Endothelial cell of umbilical vein (primary cell): ENCODE results near the gene KCTD5. TPM values are rescaled to one million over a fixed set of nuclear protein-coding genes. Genes with fewer than 3 reads are reported as not detected.

Source experiments
- BruUV-seq: library from RNA; stranded (reverse); fragments of 400-500 nt; replicated peaks from 2 replicates; lab custom pipeline; 2021; lab: Mats Ljungman, UMichigan
- CTCF ChIA-PET: fragments of 300-600, 350-600 bp; sonication (Branson Sonifier 250); formaldehyde crosslinking; loops from one replicate; lab custom pipeline; 2021; ENCODE audit warnings: antibody characterized with exemption, inconsistent platforms; lab: Charles Lee
- POLR2A ChIA-PET: fragments of 300-600, 350-600 bp; sonication (Branson Sonifier 250); formaldehyde crosslinking; loops from one replicate; lab custom pipeline; 2021; ENCODE audit warnings: antibody characterized with exemption, inconsistent platforms; lab: Charles Lee
- DNase-seq: peaks from one replicate; pipeline ENCODE4 v3.0.0-alpha.2; 2011; ENCODE audit warnings: low read depth, low spot score
- FAIRE-seq: peaks from 2 replicates; lab custom pipeline; 2011; peaks lifted over from hg19 to GRCh38; lab: Jason Lieb, UNC
- H2AFZ ChIP-seq: 2 replicates; pipeline ENCODE4 v1.6.0; 2012; ENCODE audit warnings: low read depth, low read length, control low read depth, inconsistent platforms
- H3K27ac ChIP-seq: 2 replicates; pipeline ENCODE4 v1.5.1; 2011; ENCODE audit warnings: low read depth, mild to moderate bottlenecking, control low read depth, low read length, moderate library complexity; ENCODE audit not compliant: insufficient read depth
- H3K27me3 ChIP-seq, 2 experiments: 2 replicates each; pipeline versions ENCODE4 v1.6.0 to v1.6.1; 2011; ENCODE audit warnings: low read length in 2 of 2, mixed read lengths in 1 of 2; ENCODE audit not compliant: control insufficient read depth in 2 of 2, insufficient read depth in 2 of 2
- H3K36me3 ChIP-seq, 2 experiments: 2 replicates in 1 of 2; 3 replicates in 1 of 2; pipeline ENCODE4 v1.5.1; 2011; ENCODE audit warnings: low read length in 2 of 2, mild to moderate bottlenecking in 1 of 2, moderate library complexity in 1 of 2; ENCODE audit not compliant: control insufficient read depth in 2 of 2, insufficient read depth in 2 of 2; ENCODE audit errors: extremely low read depth in 1 of 2
- H3K4me1 ChIP-seq: 3 replicates; pipeline ENCODE4 v1.5.1; 2011; ENCODE audit warnings: mild to moderate bottlenecking, low read length; ENCODE audit not compliant: control insufficient read depth, insufficient read depth; ENCODE audit errors: extremely low read depth
- H3K4me2 ChIP-seq: 2 replicates; pipeline ENCODE4 v1.6.1; 2011; ENCODE audit warnings: low read length, control low read depth, mixed read lengths; ENCODE audit not compliant: insufficient read depth
- H3K4me3 ChIP-seq, 3 experiments: fragments of 200-600 bp in 1 of 3; sonication (generic), shearing (Covaris generic) in 1 of 3; replicated peaks in 1 of 3; 2 replicates each; pipeline ENCODE4 v1.5.1; 2011 to 2016; ENCODE audit warnings: control low read depth in 3 of 3, low read length in 3 of 3, mild to moderate bottlenecking in 2 of 3, inconsistent platforms in 1 of 3, low read depth in 1 of 3, moderate library complexity in 1 of 3; ENCODE audit not compliant: insufficient read depth in 1 of 3
- H3K79me2 ChIP-seq: 2 replicates; pipeline ENCODE4 v1.6.0; 2012; ENCODE audit warnings: low read length, inconsistent platforms; ENCODE audit not compliant: control insufficient read depth, insufficient read depth
- H3K9ac ChIP-seq: replicated peaks from 2 replicates; pipeline ENCODE3; 2011; ENCODE audit warnings: low read length, control low read depth; ENCODE audit not compliant: insufficient read depth; ENCODE audit errors: extremely low read depth
- H3K9me1 ChIP-seq: replicated peaks from 3 replicates; pipeline ENCODE4 v1.6.0; 2011; ENCODE audit warnings: mild to moderate bottlenecking, low read length; ENCODE audit not compliant: control insufficient read depth, insufficient read depth; ENCODE audit errors: extremely low read depth
- H3K9me3 ChIP-seq: replicated peaks from 2 replicates; pipeline ENCODE4 v1.5.1; 2012; ENCODE audit warnings: low read length, inconsistent platforms; ENCODE audit not compliant: control insufficient read depth, insufficient read depth
- H4K20me1 ChIP-seq: replicated peaks from 2 replicates; pipeline ENCODE3; 2011; ENCODE audit warnings: mild to moderate bottlenecking, low read length; ENCODE audit not compliant: control insufficient read depth, insufficient read depth; ENCODE audit errors: extremely low read depth
- EZH2 ChIP-seq: IDR thresholded peaks from 2 replicates; pipeline ENCODE4 v1.6.1; 2012; ENCODE audit warnings: borderline replicate concordance, low read depth, mild to moderate bottlenecking, moderate library complexity, low read length, inconsistent platforms; ENCODE audit not compliant: severe bottlenecking
- FOS ChIP-seq: IDR thresholded peaks from 2 replicates; pipeline ENCODE4 v1.6.1; 2011; ENCODE audit warnings: mild to moderate bottlenecking, low read length, moderate library complexity, borderline replicate concordance; ENCODE audit not compliant: insufficient read depth
- GATA2 ChIP-seq: IDR thresholded peaks from 2 replicates; pipeline ENCODE4 v1.7.0; 2011; ENCODE audit warnings: low read depth, mild to moderate bottlenecking, moderate library complexity, mixed read lengths, low read length; ENCODE audit not compliant: insufficient read length, insufficient read depth
- JUN ChIP-seq: IDR thresholded peaks from 2 replicates; pipeline ENCODE4 v1.6.1; 2011; ENCODE audit warnings: borderline replicate concordance, low read depth; ENCODE audit not compliant: insufficient read length, insufficient read depth
- MYC ChIP-seq: IDR thresholded peaks from one replicate; pipeline ENCODE4 v1.6.1; 2011; ENCODE audit warnings: mild to moderate bottlenecking, low read depth, low read length
- POLR2A ChIP-seq: IDR thresholded peaks from 2 replicates; pipeline ENCODE4 v1.6.1; 2012; ENCODE audit warnings: low read depth, mild to moderate bottlenecking, control low read depth, low read length
- POLR2AphosphoS5 ChIP-seq: IDR thresholded peaks from 2 replicates; pipeline ENCODE4 v1.6.1; 2012; ENCODE audit warnings: low read depth, mild to moderate bottlenecking, control low read depth, low read length, moderate library complexity; ENCODE audit not compliant: insufficient read depth
- dilution Hi-C: fragments of 300-500 bp; cut with MboI; formaldehyde crosslinking; loops from one replicate; pipeline ENCODE4 v1.15.0; 2019; ENCODE audit warnings: low sequenced_read_pairs; ENCODE audit not compliant: extremely low pct_ligation_motif_present
- intact Hi-C: fragments of 100-400 bp; cut with micrococcal nuclease; formaldehyde crosslinking; loops from one replicate; pipeline ENCODE4 v1.10.0; 2022
- polyA plus RNA-seq, 4 experiments: library from polyadenylated mRNA; depleted of rRNA in 3 of 4; stranded (reverse) in 3 of 4; unstranded in 1 of 4; fragments of >200 nt; gene quantifications; 2 replicates each; pipeline versions ENCODE4 v1.2.1 to v1.2.3, GENCODE V29; 2011 to 2012; ENCODE audit warnings: missing spikeins in 1 of 4
- total RNA-seq: library from RNA; stranded (reverse); gene quantifications from 2 replicates; pipeline ENCODE4 v1.2.3, GENCODE V29; 2021
- TF ChIP-seq, protein P1 (sequence below), 2 donors: IDR thresholded peaks; 1 replicate in 1 of 2; 2 replicates in 1 of 2; pipeline ENCODE4 v1.5.1; 2011; ENCODE audit warnings: low read length in 2 of 2, mild to moderate bottlenecking in 2 of 2, moderate library complexity in 2 of 2, control low read depth in 1 of 2, inconsistent platforms in 1 of 2, low read depth in 1 of 2; ENCODE audit not compliant: insufficient read depth in 1 of 2; ENCODE audit errors: extremely low read depth in 1 of 2
- TF ChIP-seq, protein P2 (sequence below): IDR thresholded peaks from 2 replicates; pipeline ENCODE4 v1.6.1; 2011; ENCODE audit not compliant: insufficient read depth, insufficient read length

The KCTD5 gene
- total and polyA plus RNA-seq, 2 donors (not counting 3 experiments of a cell fraction or from before 2014, with no cell fraction given), result 32.2 to 42.0 TPM

DNA sequence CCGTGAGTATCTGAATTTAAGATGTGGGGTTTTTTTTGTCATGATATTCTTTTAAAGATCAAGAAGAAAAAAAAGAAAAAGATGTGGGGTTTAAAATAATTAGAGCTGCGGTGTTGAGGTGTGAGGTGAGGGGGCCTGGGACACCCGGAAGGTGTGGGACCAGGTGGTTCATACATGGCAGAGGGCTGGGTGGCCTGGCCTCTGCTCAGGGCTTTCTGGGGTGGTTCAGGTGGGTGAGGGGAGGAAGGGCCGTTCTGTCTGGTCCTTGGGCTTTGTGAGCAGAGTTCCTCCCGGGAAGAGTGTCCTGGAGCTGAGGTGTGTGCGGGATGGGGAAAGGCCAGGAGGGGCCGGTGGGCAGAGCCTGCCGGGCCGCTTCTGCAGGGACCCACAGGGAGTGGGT is 32.7 kb downstream of the KCTD5 start:
- FAIRE-seq (no peak), DNase-seq (no peak)
- Histone ChIP-seq H3K9ac (no peak overlapping the region), H4K20me1 (no peaks in the 10 kb centered on the region), H3K27ac (no peak overlapping the region), H3K9me3 (no peaks in the 10 kb centered on the region), H3K4me2 (no peak overlapping the region), H3K9me1 (no peaks in the 10 kb centered on the region), H3K36me3 (no peaks in the 10 kb centered on the region), H3K4me3 (no peak overlapping the region), H3K27me3 (no peaks in the 10 kb centered on the region), H3K4me1 (no peaks in the 10 kb centered on the region), H3K79me2 (no peaks in the 10 kb centered on the region), H2AFZ (no peak overlapping the region)
- intact Hi-C loops, result no loop called here
- POLR2A ChIA-PET, result no interaction called here
- dilution Hi-C loops, result no loop called here
- TF ChIP-seq EZH2 (no peak), GATA2 (no peak), JUN (no peak), MYC (no peak), FOS (no peak), POLR2A (no peak), POLR2AphosphoS5 (no peak)
- TF ChIP-seq, protein P1, sequence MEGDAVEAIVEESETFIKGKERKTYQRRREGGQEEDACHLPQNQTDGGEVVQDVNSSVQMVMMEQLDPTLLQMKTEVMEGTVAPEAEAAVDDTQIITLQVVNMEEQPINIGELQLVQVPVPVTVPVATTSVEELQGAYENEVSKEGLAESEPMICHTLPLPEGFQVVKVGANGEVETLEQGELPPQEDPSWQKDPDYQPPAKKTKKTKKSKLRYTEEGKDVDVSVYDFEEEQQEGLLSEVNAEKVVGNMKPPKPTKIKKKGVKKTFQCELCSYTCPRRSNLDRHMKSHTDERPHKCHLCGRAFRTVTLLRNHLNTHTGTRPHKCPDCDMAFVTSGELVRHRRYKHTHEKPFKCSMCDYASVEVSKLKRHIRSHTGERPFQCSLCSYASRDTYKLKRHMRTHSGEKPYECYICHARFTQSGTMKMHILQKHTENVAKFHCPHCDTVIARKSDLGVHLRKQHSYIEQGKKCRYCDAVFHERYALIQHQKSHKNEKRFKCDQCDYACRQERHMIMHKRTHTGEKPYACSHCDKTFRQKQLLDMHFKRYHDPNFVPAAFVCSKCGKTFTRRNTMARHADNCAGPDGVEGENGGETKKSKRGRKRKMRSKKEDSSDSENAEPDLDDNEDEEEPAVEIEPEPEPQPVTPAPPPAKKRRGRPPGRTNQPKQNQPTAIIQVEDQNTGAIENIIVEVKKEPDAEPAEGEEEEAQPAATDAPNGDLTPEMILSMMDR (IDR thresholded peaks at IDR 0.05; ENCODE audit: extremely low read depth in 1 of 2, insufficient read depth in 1 of 2, low read depth in 1 of 2, low read length in 2 of 2), result no peak
- TF ChIP-seq, protein P2, sequence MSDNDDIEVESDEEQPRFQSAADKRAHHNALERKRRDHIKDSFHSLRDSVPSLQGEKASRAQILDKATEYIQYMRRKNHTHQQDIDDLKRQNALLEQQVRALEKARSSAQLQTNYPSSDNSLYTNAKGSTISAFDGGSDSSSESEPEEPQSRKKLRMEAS, result no peak
- no TSS peak for BruUV-seq
- CTCF ChIA-PET, result no interaction called here
